ENCODE measurements around the gene FREM2.

DNA sequence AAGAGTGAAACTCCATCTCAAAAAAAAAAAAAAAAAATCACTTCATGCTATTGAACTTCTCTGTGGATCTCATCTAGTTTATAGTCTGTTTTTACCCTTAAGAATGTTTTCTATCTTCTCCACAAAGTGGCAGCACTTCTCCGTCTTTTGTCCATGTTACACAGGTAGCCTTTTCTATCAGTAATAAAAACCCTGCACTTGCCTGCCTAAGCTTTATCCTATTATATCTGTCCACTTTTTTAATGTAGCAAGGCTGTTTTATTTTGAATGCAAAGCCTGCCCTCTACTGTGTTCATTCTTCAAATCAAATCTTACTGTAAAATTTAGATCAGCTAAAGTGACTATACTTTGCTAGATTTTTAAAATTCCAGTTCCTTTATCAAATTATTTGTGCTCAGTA lies 179.8 kb downstream of the FREM2 start:
- TF ChIP-seq, protein P1, sequence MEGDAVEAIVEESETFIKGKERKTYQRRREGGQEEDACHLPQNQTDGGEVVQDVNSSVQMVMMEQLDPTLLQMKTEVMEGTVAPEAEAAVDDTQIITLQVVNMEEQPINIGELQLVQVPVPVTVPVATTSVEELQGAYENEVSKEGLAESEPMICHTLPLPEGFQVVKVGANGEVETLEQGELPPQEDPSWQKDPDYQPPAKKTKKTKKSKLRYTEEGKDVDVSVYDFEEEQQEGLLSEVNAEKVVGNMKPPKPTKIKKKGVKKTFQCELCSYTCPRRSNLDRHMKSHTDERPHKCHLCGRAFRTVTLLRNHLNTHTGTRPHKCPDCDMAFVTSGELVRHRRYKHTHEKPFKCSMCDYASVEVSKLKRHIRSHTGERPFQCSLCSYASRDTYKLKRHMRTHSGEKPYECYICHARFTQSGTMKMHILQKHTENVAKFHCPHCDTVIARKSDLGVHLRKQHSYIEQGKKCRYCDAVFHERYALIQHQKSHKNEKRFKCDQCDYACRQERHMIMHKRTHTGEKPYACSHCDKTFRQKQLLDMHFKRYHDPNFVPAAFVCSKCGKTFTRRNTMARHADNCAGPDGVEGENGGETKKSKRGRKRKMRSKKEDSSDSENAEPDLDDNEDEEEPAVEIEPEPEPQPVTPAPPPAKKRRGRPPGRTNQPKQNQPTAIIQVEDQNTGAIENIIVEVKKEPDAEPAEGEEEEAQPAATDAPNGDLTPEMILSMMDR (IDR thresholded peaks at IDR 0.05; ENCODE audit: insufficient read depth, low read length, poor library complexity, severe bottlenecking), result no peak
- TF ChIP-seq EZH2phosphoT487 (conservative IDR thresholded peaks at IDR 0.05; ENCODE audit: low read length), result no peak
